ENCODE data around the gene TPM4. TPM values are rescaled to one million over a fixed set of nuclear protein-coding genes. Genes with fewer than 3 reads are reported as not detected.

The TPM4 gene
- total and polyA plus RNA-seq, 11 donors, result 49.2 to 260 (median 92.1) TPM

DNA sequence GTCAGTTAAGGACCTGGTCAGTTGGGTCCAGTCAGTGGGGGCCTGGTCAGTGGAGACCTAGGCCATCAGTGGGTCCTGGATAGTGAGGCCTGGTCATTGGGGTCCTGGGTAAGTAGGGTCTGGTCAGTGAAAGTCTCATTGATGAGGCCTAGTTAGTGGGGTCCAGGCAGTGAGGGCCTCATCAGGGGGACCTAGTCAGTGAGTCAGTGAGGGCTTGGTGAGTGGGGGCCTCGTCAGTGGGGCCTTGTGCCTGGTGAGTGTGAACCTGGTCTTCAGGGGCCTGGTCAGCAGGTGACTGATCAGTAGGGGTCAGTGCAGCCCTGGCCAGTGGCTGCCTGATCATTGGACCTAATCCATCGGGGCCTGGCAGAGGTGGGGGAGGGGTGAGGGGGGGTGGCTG, 42.6 kb upstream of the TPM4 start:
- no peak for DNase-seq
- WGBS, 4 donors, result 65 to 83% (median 68%) methylated on average over 2 of the region's 2 CpGs
- H3K27me3 ChIP-seq, result peaks cover 0 to 4% (median 0%) of the 10 kb centered on the region in 9 donors
- no peaks in the 10 kb centered on the region for H3K9me3 ChIP-seq
- ATAC-seq, result no peak
- H3K36me3 ChIP-seq, result no peaks in the 10 kb centered on the region
- intact Hi-C loops (cut with DNase I), result loop anchor here in 1 of 10 donors (10.0 kb wide), 1 partner anchor 419 kb away; the partner anchor contains the start of gene CYP4F8
- H3K4me3 ChIP-seq, result no peak overlapping the region
- no peaks in the 10 kb centered on the region for H3K4me1 ChIP-seq
- no peak overlapping the region for H3K27ac ChIP-seq
- TF ChIP-seq, protein P1, sequence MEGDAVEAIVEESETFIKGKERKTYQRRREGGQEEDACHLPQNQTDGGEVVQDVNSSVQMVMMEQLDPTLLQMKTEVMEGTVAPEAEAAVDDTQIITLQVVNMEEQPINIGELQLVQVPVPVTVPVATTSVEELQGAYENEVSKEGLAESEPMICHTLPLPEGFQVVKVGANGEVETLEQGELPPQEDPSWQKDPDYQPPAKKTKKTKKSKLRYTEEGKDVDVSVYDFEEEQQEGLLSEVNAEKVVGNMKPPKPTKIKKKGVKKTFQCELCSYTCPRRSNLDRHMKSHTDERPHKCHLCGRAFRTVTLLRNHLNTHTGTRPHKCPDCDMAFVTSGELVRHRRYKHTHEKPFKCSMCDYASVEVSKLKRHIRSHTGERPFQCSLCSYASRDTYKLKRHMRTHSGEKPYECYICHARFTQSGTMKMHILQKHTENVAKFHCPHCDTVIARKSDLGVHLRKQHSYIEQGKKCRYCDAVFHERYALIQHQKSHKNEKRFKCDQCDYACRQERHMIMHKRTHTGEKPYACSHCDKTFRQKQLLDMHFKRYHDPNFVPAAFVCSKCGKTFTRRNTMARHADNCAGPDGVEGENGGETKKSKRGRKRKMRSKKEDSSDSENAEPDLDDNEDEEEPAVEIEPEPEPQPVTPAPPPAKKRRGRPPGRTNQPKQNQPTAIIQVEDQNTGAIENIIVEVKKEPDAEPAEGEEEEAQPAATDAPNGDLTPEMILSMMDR (IDR thresholded peaks at IDR 0.05), result no peak
- TF ChIP-seq POLR2A (IDR thresholded peaks at IDR 0.05), result no peak

DNA sequence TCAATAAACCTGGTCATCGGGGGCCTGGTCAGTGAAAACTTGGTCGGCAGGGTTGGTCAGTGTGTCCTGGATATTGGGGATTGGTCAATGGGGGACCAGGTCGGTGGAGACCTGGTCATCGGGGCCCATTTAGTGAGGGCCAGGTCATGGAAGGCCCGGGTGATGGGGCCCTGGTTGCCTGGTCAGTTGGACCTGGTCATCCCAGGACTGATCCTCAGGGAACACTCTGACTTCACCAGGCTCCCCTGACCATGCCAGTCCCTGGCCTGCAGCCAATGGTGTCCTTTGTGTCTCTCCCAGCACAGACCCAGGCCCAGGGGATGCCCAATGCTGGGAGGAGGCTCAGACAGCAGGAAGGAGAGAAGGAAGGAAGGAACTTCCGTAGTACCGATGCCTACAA, 42.1 kb upstream of the TPM4 start:
- H3K4me1 ChIP-seq, result no peaks in the 10 kb centered on the region
- TF ChIP-seq POLR2A (IDR thresholded peaks at IDR 0.05), result no peak
- TF ChIP-seq, protein P1 (IDR thresholded peaks at IDR 0.05), result no peak
- H3K27ac ChIP-seq, result no peak overlapping the region
- intact Hi-C loops (cut with DNase I), result loop anchor here in 1 of 10 donors (10.0 kb wide), 1 partner anchor 419 kb away; the partner anchor contains the start of gene CYP4F8
- H3K27me3 ChIP-seq, result peaks cover 0 to 4% (median 0%) of the 10 kb centered on the region in 9 donors
- H3K4me3 ChIP-seq, result no peak overlapping the region
- DNase-seq, result no peak
- WGBS, 4 donors, result 78 to 88% (median 83%) methylated on average over 7 of the region's 7 CpGs
- H3K9me3 ChIP-seq, result no peaks in the 10 kb centered on the region
- no peaks in the 10 kb centered on the region for H3K36me3 ChIP-seq
- ATAC-seq, result no peak

DNA sequence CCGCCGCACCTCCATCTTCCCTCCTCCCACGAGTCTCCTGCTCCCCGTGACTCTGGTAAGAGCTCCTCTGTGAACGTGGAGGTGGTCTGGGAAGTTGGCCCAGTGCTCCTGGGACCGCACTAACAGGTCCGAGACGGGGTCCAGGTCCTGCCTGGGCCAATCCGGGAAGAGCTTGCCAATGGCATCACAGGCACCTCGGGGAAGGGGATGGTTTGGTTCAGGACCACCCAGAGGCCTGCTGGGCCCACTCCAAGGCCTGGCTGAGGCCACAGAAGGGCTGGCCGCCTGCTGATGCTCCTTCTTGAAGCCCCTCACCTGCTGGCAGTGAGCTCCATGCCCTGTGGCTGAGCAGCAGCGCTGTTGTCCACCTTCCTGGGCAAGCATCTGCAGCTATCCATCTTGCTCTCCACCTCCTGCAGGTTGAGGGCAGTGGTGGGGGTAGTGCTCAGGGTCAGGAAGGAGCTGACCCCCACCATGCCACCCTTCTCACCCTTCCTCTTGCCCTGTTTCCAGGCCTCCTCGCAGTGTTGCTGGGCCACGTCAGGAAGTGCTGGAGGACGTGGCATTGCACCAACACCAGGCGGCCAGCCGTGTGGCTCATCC, 41.2 kb upstream of the TPM4 start:
- no peaks in the 10 kb centered on the region for H3K9me3 ChIP-seq
- ATAC-seq (no peak), DNase-seq (peak in 1 of 5 donors; percentile 57)
- H3K27me3 ChIP-seq, result peaks cover 0 to 4% (median 0%) of the 10 kb centered on the region in 9 donors
- WGBS, 4 donors, result 70 to 82% (median 75%) methylated on average over 9 to 17 of the region's 17 CpGs
- H3K27ac ChIP-seq, result no peak overlapping the region
- no peaks in the 10 kb centered on the region for H3K36me3 ChIP-seq
- no peaks in the 10 kb centered on the region for H3K4me1 ChIP-seq
- TF ChIP-seq POLR2A (IDR thresholded peaks at IDR 0.05), result no peak
- TF ChIP-seq, protein P1 (IDR thresholded peaks at IDR 0.05), result no peak
- no peak overlapping the region for H3K4me3 ChIP-seq
- intact Hi-C loops (cut with DNase I), result loop anchor here in 1 of 10 donors (10.0 kb wide), 1 partner anchor 420 kb away; the partner anchor contains the start of gene CYP4F8

DNA sequence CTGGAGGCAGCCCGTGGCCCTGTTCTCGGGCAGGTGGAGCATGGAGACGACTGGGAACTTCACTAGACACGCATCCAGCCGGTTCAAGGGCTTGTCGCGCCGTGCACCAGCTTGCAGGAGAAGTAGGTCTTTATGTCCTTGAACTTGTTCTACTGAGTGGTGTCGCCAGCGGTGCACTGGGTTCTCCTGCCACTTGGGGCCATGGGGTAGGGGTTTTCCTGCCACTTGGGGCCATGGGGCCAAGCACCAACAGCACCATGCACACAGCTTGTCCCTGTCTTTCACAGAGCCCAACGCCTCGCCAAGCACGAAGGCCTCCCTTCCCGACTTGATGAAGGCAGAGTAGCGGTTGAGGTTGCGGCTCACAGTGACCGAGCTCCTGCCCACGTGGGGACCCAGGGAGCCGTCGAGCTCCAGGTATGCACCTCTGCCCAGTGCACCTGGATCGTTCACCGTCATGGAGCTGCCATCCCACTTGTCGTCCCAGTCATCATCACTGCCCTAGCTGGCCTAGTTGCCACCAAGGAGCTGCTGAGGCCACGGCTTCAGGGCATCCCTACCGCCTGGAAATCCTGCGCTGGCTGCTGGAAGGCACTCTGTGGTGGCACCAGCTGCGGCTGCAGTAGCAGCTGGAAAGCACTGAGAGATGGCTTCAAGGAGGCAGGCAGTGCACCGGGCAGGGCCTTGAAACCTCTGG, 40.5 kb upstream of the TPM4 start:
- TF ChIP-seq POLR2A (IDR thresholded peaks at IDR 0.05), result no peak
- TF ChIP-seq, protein P1 (IDR thresholded peaks at IDR 0.05), result no peak
- Histone ChIP-seq H3K4me3 (no peak overlapping the region), H3K36me3 (no peaks in the 10 kb centered on the region), H3K27me3 (peaks cover 0 to 4% (median 0%) of the 10 kb centered on the region in 9 donors), H3K27ac (no peak overlapping the region), H3K4me1 (peaks cover 0 to 5% (median 0%) of the 10 kb centered on the region in 12 donors), H3K9me3 (no peaks in the 10 kb centered on the region)
- intact Hi-C loops (cut with DNase I), result loop anchor here in 1 of 10 donors (10.0 kb wide), 1 partner anchor 421 kb away; the partner anchor contains the start of gene CYP4F8
- ATAC-seq (no peak), DNase-seq (no peak)
- 84 to 92% (median 88%) methylated on average over 5 to 28 of the region's 28 CpGs for WGBS, 4 donors

Data from heart left ventricle (tissue), 16 donors.